Spleen (tissue), 11 donors: Measurements from ENCODE around the gene SLC2A9. TPM values are rescaled to one million over a fixed set of nuclear protein-coding genes. Genes with fewer than 3 reads are reported as not detected.
A peak's percentile ranks its signal among the peaks of the same experiment; 100 is the strongest.

ENCODE experiments used
- DNase-seq: peaks from one replicate; pipeline ENCODE4 v3.0.0-alpha.2; 2020
- H3K27ac ChIP-seq, 8 donors: fragments of 200-600 bp; sonication (generic) in 7 of 8; 1 replicate in 4 of 8; 2 replicates in 4 of 8; pipeline versions ENCODE4 v1.5.0 to v1.8.0; 2016 to 2021; ENCODE audit warnings: inconsistent platforms in 4 of 8, mild to moderate bottlenecking in 4 of 8, moderate library complexity in 1 of 8
- H3K27me3 ChIP-seq, 7 donors: fragments of 200-600 bp; sonication (generic) in 6 of 7; replicated peaks in 1 of 7; 1 replicate in 4 of 7; 2 replicates in 3 of 7; pipeline versions ENCODE4 v1.5.0 to v1.8.0; 2016 to 2021; ENCODE audit warnings: inconsistent platforms in 3 of 7, mild to moderate bottlenecking in 1 of 7
- H3K36me3 ChIP-seq, 6 donors: fragments of 200-600 bp; sonication (generic) in 5 of 6; 1 replicate in 4 of 6; 2 replicates in 2 of 6; pipeline versions ENCODE4 v1.5.0 to v1.8.0; 2016 to 2021; ENCODE audit warnings: inconsistent platforms in 2 of 6
- H3K4me1 ChIP-seq, 6 donors: fragments of 200-600 bp; sonication (generic) in 5 of 6; 1 replicate in 3 of 6; 2 replicates in 3 of 6; pipeline versions ENCODE4 v1.5.0 to v1.8.0; 2016 to 2021; ENCODE audit warnings: inconsistent platforms in 3 of 6
- H3K4me3 ChIP-seq, 8 donors: fragments of 200-600 bp; sonication (generic) in 7 of 8; 1 replicate in 4 of 8; 2 replicates in 4 of 8; pipeline versions ENCODE4 v1.5.0 to v1.8.0; 2016 to 2021; ENCODE audit warnings: inconsistent platforms in 4 of 8, mild to moderate bottlenecking in 4 of 8, moderate library complexity in 2 of 8
- H3K9me3 ChIP-seq, 8 donors: fragments of 200-600 bp; sonication (generic) in 7 of 8; 1 replicate in 4 of 8; 2 replicates in 4 of 8; pipeline versions ENCODE4 v1.5.0 to v1.8.0; 2016 to 2021; ENCODE audit warnings: inconsistent platforms in 4 of 8
- POLR2A ChIP-seq, 3 donors: fragments of 450-650 bp; IDR thresholded peaks; one replicate each; pipeline ENCODE4 v1.5.1; 2017; ENCODE audit warnings: antibody characterized with exemption in 3 of 3, mild to moderate bottlenecking in 1 of 3
- POLR2AphosphoS5 ChIP-seq, 3 donors: sonication (generic); formaldehyde crosslinking; IDR thresholded peaks; one replicate each; pipeline ENCODE4 v1.5.1; 2017; ENCODE audit warnings: antibody characterized with exemption in 3 of 3
- WGBS, 5 donors: extraction: QIAGEN DNeasy Blood & Tissue Kit in 3 of 5; methylation state at CpG; one replicate each; pipeline versions ENCODE4 v1.1.5 to v1.1.7; 2013 to 2018; 5-methylcytosine and 5-hydroxymethylcytosine counted together
- intact Hi-C: fragments of 100-400 bp; cut with DNase I; formaldehyde crosslinking; loops from one replicate; pipeline ENCODE4 v1.15.0; 2023; ENCODE audit warnings: low total_unique reads
- polyA plus RNA-seq, 3 donors: library from polyadenylated mRNA; stranded (reverse); fragments of 200-250 nt; gene quantifications; one replicate each; pipeline ENCODE4 v1.2.1, GENCODE V29; 2013
- total RNA-seq, 7 donors: library from RNA; depleted of rRNA in 3 of 7; stranded (reverse); fragments of >200 nt in 3 of 7; fragmentation: NEBNext Ultra II Directional in 4 of 7; extraction: Animal tissue kit (Norgen Biotek cat#: 25700) in 4 of 7; gene quantifications; one replicate each; pipeline versions ENCODE4 v1.1.0 to v1.2.1, GENCODE V29; 2016 to 2021
- TF ChIP-seq, protein P1 (sequence below), 11 experiments: fragments of 200-600 bp in 7 of 11; fragments of 450-650 bp in 4 of 11; sonication (generic) in 4 of 11; IDR thresholded peaks in 8 of 11; conservative IDR thresholded peaks in 3 of 11; 1 replicate in 7 of 11; 2 replicates in 4 of 11; pipeline versions ENCODE4 v1.4.0 to v1.8.0; 2016 to 2021; ENCODE audit warnings: antibody characterized with exemption in 11 of 11, inconsistent platforms in 4 of 11, mild to moderate bottlenecking in 1 of 11
- donor health status: healthy with polysubstance abuse.
- donor health status: DM: no; HTN: no; CAD: no; lungs with moderate emphysema.
- donor health status: DM: no; HTN: no; CAD: no.
- donor health status: Bipolar disorder and iron deficiency.
- donor health status: healthy.
- donor health status: DM: no; HTN: no; CAD: no.
- donor health status: DM: yes; HTN: yes; CAD: no.

Gene SLC2A9
- total and polyA plus RNA-seq, 10 donors, result 1.2 to 8.8 (median 5.3) TPM

DNA sequence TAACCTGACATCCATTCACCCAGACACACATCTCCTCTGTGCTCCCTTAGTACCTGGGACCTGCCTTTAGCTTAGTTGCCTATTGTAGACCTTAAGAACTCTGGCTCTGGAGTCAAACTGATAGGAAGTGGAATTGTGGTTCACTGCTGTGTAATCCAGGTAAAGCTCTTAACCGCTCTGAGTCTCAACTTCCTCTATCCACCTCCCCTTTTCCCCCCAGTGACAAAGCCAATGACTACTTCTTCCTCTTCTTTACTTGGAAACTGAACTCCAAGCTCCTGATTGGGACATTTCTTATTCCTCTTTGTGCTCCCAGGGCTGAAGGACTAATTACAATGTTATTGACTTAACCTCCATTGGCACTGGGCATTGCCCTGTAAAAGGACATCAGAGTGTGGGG, 145.8 kb downstream of the SLC2A9 start:
- 17 to 82% (median 35%) methylated on average over 1 of the region's 1 CpG for WGBS, 5 donors
- H3K27ac ChIP-seq, result no peak overlapping the region
- intact Hi-C loops, result no loop called here
- no peaks in the 10 kb centered on the region for H3K9me3 ChIP-seq
- TF ChIP-seq POLR2A (IDR thresholded peaks at IDR 0.05), result no peak
- TF ChIP-seq, protein P1, sequence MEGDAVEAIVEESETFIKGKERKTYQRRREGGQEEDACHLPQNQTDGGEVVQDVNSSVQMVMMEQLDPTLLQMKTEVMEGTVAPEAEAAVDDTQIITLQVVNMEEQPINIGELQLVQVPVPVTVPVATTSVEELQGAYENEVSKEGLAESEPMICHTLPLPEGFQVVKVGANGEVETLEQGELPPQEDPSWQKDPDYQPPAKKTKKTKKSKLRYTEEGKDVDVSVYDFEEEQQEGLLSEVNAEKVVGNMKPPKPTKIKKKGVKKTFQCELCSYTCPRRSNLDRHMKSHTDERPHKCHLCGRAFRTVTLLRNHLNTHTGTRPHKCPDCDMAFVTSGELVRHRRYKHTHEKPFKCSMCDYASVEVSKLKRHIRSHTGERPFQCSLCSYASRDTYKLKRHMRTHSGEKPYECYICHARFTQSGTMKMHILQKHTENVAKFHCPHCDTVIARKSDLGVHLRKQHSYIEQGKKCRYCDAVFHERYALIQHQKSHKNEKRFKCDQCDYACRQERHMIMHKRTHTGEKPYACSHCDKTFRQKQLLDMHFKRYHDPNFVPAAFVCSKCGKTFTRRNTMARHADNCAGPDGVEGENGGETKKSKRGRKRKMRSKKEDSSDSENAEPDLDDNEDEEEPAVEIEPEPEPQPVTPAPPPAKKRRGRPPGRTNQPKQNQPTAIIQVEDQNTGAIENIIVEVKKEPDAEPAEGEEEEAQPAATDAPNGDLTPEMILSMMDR (IDR thresholded peaks at IDR 0.05 in 8 of 11, conservative IDR thresholded peaks at IDR 0.05 in 3 of 11), result no peak
- peaks cover 0 to 5% (median 0%) of the 10 kb centered on the region in 6 donors for H3K36me3 ChIP-seq
- no peak overlapping the region for H3K4me3 ChIP-seq
- H3K27me3 ChIP-seq, result no peaks in the 10 kb centered on the region
- no peak for DNase-seq
- H3K4me1 ChIP-seq, result no peaks in the 10 kb centered on the region

DNA sequence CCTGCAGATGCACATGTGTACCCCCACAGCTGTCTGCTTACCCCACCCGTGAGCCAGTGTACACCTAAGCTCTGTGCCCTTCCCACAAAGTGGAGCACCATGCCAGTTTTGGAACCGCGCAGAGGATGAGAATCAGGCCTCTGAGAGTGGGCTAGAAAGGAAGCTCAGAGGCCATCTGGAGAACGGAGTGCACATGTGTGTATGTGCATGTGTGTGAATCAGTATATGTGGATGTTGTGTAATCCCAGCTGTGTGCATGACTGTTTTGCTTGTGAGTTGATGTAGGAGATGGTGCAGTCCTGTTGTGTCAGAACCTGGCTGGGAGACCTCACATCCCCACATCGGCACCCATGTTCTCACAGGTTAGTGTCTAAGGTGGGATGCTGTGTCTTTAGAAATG, 146.9 kb downstream of the SLC2A9 start:
- Histone ChIP-seq H3K4me3 (no peak overlapping the region), H3K36me3 (peaks cover 0 to under 1% (median 0%) of the 10 kb centered on the region in 6 donors), H3K4me1 (no peaks in the 10 kb centered on the region), H3K9me3 (peaks cover 0 to 7% (median 0%) of the 10 kb centered on the region in 8 donors), H3K27ac (no peak overlapping the region), H3K27me3 (no peaks in the 10 kb centered on the region)
- intact Hi-C loops, result no loop called here
- peak; percentile 51 for DNase-seq
- TF ChIP-seq, protein P1 (IDR thresholded peaks at IDR 0.05 in 8 of 11, conservative IDR thresholded peaks at IDR 0.05 in 3 of 11), result no peak
- TF ChIP-seq POLR2AphosphoS5 (IDR thresholded peaks at IDR 0.05), result no peak
- TF ChIP-seq POLR2A (IDR thresholded peaks at IDR 0.05), result no peak
- WGBS, 5 donors, result 87 to 96% (median 91%) methylated on average over 5 of the region's 5 CpGs

DNA sequence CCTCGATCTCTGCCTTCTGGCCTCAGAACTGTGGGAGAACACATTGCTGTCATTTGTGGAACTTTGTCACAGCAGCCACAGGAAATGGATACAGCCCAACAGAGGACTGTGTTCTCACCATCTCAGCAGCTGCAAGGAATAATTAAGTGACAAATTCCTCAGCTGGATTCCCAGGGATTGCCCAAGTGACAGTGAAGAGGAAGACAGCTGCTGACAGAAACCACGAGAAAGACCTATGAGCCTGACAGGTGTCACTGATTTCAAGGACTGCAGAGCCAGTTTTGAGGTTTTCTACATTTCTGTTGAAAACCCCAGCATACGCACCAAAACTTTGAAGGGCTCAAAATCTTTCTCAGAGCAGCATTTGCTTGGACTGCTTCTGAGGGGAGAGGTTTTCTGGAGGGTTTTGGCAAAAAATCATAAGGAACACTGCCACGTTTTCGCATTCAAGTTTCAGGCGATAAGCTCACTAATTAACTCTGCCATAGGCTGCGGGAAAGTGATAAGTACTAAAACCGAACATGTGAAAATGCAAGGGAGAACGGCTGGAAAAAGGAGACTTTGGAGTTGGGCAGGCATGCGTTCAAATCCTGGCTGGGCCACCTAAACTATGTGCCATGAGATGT, 151.0 kb downstream of the SLC2A9 start:
- Histone ChIP-seq H3K4me3 (no peak overlapping the region), H3K4me1 (no peaks in the 10 kb centered on the region), H3K9me3 (peaks cover 0 to 7% (median 0%) of the 10 kb centered on the region in 8 donors), H3K36me3 (no peaks in the 10 kb centered on the region), H3K27ac (no peak overlapping the region), H3K27me3 (no peaks in the 10 kb centered on the region)
- DNase-seq, result peak; percentile 8
- intact Hi-C loops, result no loop called here
- 78 to 85% (median 79%) methylated on average over 10 of the region's 10 CpGs for WGBS, 5 donors
- TF ChIP-seq, protein P1 (IDR thresholded peaks at IDR 0.05 in 8 of 11, conservative IDR thresholded peaks at IDR 0.05 in 3 of 11), result no peak
- TF ChIP-seq POLR2A (IDR thresholded peaks at IDR 0.05) (no peak), POLR2AphosphoS5 (IDR thresholded peaks at IDR 0.05) (no peak)

DNA sequence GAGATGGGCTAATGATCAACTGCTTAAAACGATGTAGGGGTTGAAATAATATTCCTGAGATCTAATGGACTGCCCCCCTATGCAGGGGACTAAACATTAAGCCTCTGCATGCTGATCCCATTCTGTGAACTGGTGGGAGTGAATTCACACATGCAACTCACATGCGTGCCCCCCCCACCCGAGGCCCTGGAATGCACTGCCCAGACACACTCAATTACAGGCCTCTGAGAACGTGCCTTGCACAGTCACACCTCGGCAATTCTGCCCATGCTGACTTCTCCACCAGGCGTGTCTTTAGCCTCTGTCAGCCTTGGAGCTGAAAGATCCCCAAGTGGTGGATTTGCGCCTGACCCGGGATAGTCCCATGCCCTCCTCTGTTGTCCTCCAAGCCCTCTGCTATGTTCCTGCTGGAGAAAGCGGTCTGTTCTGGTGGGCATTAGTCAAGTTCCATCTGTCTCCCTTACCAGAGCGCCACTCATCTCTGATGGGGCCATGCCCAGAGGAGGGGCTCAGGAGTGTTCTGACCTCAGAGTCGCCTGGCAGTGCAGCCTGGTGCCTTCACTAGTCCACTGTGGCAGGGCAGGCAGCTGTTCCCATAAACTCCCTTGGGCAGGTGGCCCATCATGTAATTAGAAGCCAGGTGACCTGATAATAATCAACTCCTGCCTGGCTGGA, 153.4 kb downstream of the SLC2A9 start:
- DNase-seq, result no peak
- no peak for TF ChIP-seq POLR2A (IDR thresholded peaks at IDR 0.05)
- TF ChIP-seq POLR2AphosphoS5 (IDR thresholded peaks at IDR 0.05), result no peak
- TF ChIP-seq, protein P1 (IDR thresholded peaks at IDR 0.05 in 8 of 11, conservative IDR thresholded peaks at IDR 0.05 in 3 of 11), result no peak

More for the DNA sequence above, 153.4 kb downstream of the SLC2A9 start:
- Histone ChIP-seq H3K4me1 (no peaks in the 10 kb centered on the region), H3K27me3 (no peaks in the 10 kb centered on the region), H3K9me3 (peaks cover 0 to 7% (median 0%) of the 10 kb centered on the region in 8 donors), H3K36me3 (no peaks in the 10 kb centered on the region), H3K27ac (no peak overlapping the region), H3K4me3 (no peak overlapping the region)
- intact Hi-C loops, result no loop called here
- WGBS, 5 donors, result 83 to 90% (median 87%) methylated on average over 9 to 11 of the region's 11 CpGs
